Measurements from ENCODE around the gene RPA3.
"Not testable (repeated sequence)": the region's sequence is repeated elsewhere in the genome, so short reads cannot be mapped to it uniquely, and the experiment has no call there.

GRCh38 chr7:7656459-7656858 lies 61.9 kb downstream of the RPA3 start:
- not testable (repeated sequence) for TF ChIP-seq POLR2A (IDR thresholded peaks at IDR 0.05; ENCODE audit: borderline replicate concordance, extremely low read depth, insufficient read depth, insufficient read length); CTCF (IDR thresholded peaks at IDR 0.05 in 2 of 3, conservative IDR thresholded peaks at IDR 0.05 in 1 of 3; ENCODE audit: borderline replicate concordance in 1 of 3, insufficient read depth in 1 of 3, low read depth in 2 of 3, low read length in 2 of 3); ZNF274 (IDR thresholded peaks at IDR 0.05; ENCODE audit: low read depth, low read length); REST (IDR thresholded peaks at IDR 0.05; ENCODE audit: low read depth); SRF (IDR thresholded peaks at IDR 0.05; ENCODE audit: low read depth); EGR1 (IDR thresholded peaks at IDR 0.05; ENCODE audit: low read depth); CEBPB (IDR thresholded peaks at IDR 0.05; ENCODE audit: low read depth); RAD21 (IDR thresholded peaks at IDR 0.05; ENCODE audit: low read depth); POLR2AphosphoS5 (IDR thresholded peaks at IDR 0.05; ENCODE audit: low read depth, low read length); ATF3 (IDR thresholded peaks at IDR 0.05); EZH2 (IDR thresholded peaks at IDR 0.05)

Data from HCT116 (cell line).